Measurements from ENCODE around the gene PLXNA1. TPM values are rescaled to one million over a fixed set of nuclear protein-coding genes. Genes with fewer than 3 reads are reported as not detected.

PLXNA1 gene
- total and polyA plus RNA-seq, 2 of the 8 experiments (the other 6 are each of a cell fraction or from before 2014, with no cell fraction given) = 47.5 to 54.9 TPM

GRCh38 chr3:126995254-126995780 lies 12.4 kb downstream of the PLXNA1 start:
- no peak overlapping the region for H4K8ac ChIP-seq (ENCODE audit: extremely low read depth, insufficient read depth, low read length)
- POLR2A ChIA-PET (ENCODE audit: partially characterized antibody) = interaction anchor here (1.0 to 1.6 kb wide), 3 partner anchors 14 to 48 kb away, joined by 4 to 5 read pairs (median 4); no protein-coding TSS in a partner anchor
- H2AK5ac ChIP-seq (ENCODE audit: low read depth, low read length) = no peak overlapping the region
- H3K9ac ChIP-seq (replicated peaks in 1 of 4; ENCODE audit: extremely low read depth in 1 of 4, low read depth in 3 of 4, low read length in 3 of 4) = no peak overlapping the region
- no peak overlapping the region for H3K14ac ChIP-seq (ENCODE audit: insufficient read length)
- peaks cover 0 to 4% (median 0%) of the 10 kb centered on the region in 4 experiments; a peak in 1 of 8 replicates for H3K36me3 ChIP-seq (ENCODE audit: control insufficient read depth in 2 of 4, insufficient read depth in 4 of 4, low read length in 3 of 4)
- no peak overlapping the region for H3K23ac ChIP-seq (ENCODE audit: insufficient read length)
- H3K4me2 ChIP-seq (ENCODE audit: insufficient read depth in 1 of 2, low read depth in 2 of 2, low read length in 2 of 2) = no peak overlapping the region
- TF ChIP-seq JUN (IDR thresholded peaks at IDR 0.05; ENCODE audit: low read depth, low read length) (no peak), NRF1 (IDR thresholded peaks at IDR 0.05; ENCODE audit: low read depth, low read length) (no peak)
- H2BK15ac ChIP-seq (ENCODE audit: low read length) = no peak overlapping the region
- no peak for FAIRE-seq
- H2BK12ac ChIP-seq (ENCODE audit: low read depth, low read length) = no peak overlapping the region
- H2AFZ ChIP-seq (ENCODE audit: low read length) = no peak overlapping the region
- no peaks in the 10 kb centered on the region for H3K9me3 ChIP-seq (ENCODE audit: insufficient read depth in 2 of 2, low read depth in 1 of 2, low read length in 1 of 2)
- peaks cover 0 to 55% of the 10 kb centered on the region in 2 experiments; a peak in 2 of 4 replicates for H3K79me2 ChIP-seq (ENCODE audit: control insufficient read depth in 1 of 2, insufficient read depth in 2 of 2, low read length in 2 of 2)
- no peaks in the 10 kb centered on the region for H3K23me2 ChIP-seq (ENCODE audit: low read depth, low read length)
- no peak overlapping the region for H3K4me3 ChIP-seq (ENCODE audit: extremely low read depth in 1 of 4, insufficient read depth in 2 of 4, low read depth in 3 of 4, low read length in 4 of 4)
- no peak overlapping the region for H3K27ac ChIP-seq (ENCODE audit: low read depth, low read length)
- DNase-seq (ENCODE audit: low read depth in 1 of 2, low spot score in 2 of 2) = no peak
- no peak overlapping the region for H4K5ac ChIP-seq (ENCODE audit: insufficient read length, low read depth, low read length)
- 88% methylated on average over 11 of the region's 12 CpGs; no CpG with 5 or more reads in 1 of the 2 experiments for WGBS, 2 experiments (ENCODE audit: extremely low coverage in 1 of 2, insufficient coverage in 1 of 2, insufficient read length in 1 of 2, insufficient replicate concordance in 2 of 2, low coverage in 1 of 2, low lambda C conversion rate in 2 of 2, missing lambda C conversion rate in 1 of 2)
- H4K20me1 ChIP-seq (replicated peaks in 1 of 2; ENCODE audit: control insufficient read depth in 1 of 2, insufficient read depth in 2 of 2, low read length in 2 of 2) = peaks cover 17 to 58% of the 10 kb centered on the region in 2 experiments
- H2BK20ac ChIP-seq (ENCODE audit: low read length) = no peak overlapping the region
- peaks cover 0 to 4% (median 0%) of the 10 kb centered on the region in 4 experiments; a peak in 1 of 7 replicates for H3K4me1 ChIP-seq (replicated peaks in 1 of 4; ENCODE audit: control insufficient read depth in 3 of 4, insufficient read depth in 4 of 4, low read length in 3 of 4)
- no peak overlapping the region; the same call in 1 of the 2 replicates for H2BK5ac ChIP-seq (ENCODE audit: low read depth, low read length)
- H3K27me3 ChIP-seq (replicated peaks in 1 of 4; ENCODE audit: control insufficient read depth in 3 of 4, extremely low read depth in 1 of 4, insufficient read depth in 3 of 4, low read length in 3 of 4) = no peaks in the 10 kb centered on the region
- no peak overlapping the region for H2BK120ac ChIP-seq (replicated peaks; ENCODE audit: low read depth, low read length)
- CTCF ChIA-PET (ENCODE audit: partially characterized antibody) = interaction anchor here (1.1 to 4.2 kb wide), 13 partner anchors 9 to 460 kb away, joined by 3 to 14 read pairs (median 4); partner anchors contain the start of gene PLXNA1
- peaks cover 37% of the 10 kb centered on the region for H3K79me1 ChIP-seq (ENCODE audit: low read depth, low read length)
- H3K56ac ChIP-seq (replicated peaks; ENCODE audit: insufficient read length, low read depth, low read length) = no peak overlapping the region
- no peak overlapping the region for H3K4ac ChIP-seq (replicated peaks; ENCODE audit: insufficient read length, low read depth, low read length)
- no peak overlapping the region for H4K91ac ChIP-seq (replicated peaks; ENCODE audit: insufficient read length, low read length)
- H3K18ac ChIP-seq (ENCODE audit: extremely low read depth, low read length) = no peak overlapping the region

Measured in H1 (cell line).